ENCODE results near the gene LOX.

The LOX gene

DNA sequence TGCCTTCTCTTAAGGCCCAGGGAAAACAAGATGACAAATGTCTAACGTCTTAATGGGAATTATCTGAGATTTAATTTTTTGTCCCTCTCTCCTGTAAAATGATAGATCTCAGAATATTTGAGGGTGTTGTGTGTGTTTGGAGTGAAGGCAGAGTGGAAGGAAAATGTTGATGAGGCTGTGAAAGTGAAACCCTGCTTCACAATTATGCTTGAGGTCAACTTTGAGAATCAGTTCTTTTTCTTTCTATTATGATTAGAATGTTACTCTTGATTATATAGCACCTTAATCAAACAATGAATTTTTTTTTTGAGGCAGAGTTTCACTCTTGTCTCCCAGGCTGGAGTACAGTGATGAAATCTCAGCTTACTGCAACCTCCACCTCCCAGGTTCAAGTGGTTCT lies 5.5 kb upstream of the LOX start:
- H3K79me2 ChIP-seq: no peaks in the 10 kb centered on the region
- no peaks in the 10 kb centered on the region for H3K9me3 ChIP-seq (ENCODE audit: control insufficient read depth, low read length)
- no peak overlapping the region for H3K9ac ChIP-seq
- no peak overlapping the region for H3K4me3 ChIP-seq (ENCODE audit: low read depth, low read length)
- H3K27ac ChIP-seq: no peak overlapping the region
- H3K4me1 ChIP-seq: no peaks in the 10 kb centered on the region
- H3K27me3 ChIP-seq (ENCODE audit: control insufficient read depth, insufficient read depth, low read length): no peaks in the 10 kb centered on the region
- TF ChIP-seq, protein P1, sequence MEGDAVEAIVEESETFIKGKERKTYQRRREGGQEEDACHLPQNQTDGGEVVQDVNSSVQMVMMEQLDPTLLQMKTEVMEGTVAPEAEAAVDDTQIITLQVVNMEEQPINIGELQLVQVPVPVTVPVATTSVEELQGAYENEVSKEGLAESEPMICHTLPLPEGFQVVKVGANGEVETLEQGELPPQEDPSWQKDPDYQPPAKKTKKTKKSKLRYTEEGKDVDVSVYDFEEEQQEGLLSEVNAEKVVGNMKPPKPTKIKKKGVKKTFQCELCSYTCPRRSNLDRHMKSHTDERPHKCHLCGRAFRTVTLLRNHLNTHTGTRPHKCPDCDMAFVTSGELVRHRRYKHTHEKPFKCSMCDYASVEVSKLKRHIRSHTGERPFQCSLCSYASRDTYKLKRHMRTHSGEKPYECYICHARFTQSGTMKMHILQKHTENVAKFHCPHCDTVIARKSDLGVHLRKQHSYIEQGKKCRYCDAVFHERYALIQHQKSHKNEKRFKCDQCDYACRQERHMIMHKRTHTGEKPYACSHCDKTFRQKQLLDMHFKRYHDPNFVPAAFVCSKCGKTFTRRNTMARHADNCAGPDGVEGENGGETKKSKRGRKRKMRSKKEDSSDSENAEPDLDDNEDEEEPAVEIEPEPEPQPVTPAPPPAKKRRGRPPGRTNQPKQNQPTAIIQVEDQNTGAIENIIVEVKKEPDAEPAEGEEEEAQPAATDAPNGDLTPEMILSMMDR (IDR thresholded peaks at IDR 0.05): no peak
- H2AFZ ChIP-seq: no peak overlapping the region
- no peaks in the 10 kb centered on the region for H3K36me3 ChIP-seq (ENCODE audit: control insufficient read depth, insufficient read depth, low read length)
- H3K4me2 ChIP-seq (ENCODE audit: low read length): no peak overlapping the region

DNA sequence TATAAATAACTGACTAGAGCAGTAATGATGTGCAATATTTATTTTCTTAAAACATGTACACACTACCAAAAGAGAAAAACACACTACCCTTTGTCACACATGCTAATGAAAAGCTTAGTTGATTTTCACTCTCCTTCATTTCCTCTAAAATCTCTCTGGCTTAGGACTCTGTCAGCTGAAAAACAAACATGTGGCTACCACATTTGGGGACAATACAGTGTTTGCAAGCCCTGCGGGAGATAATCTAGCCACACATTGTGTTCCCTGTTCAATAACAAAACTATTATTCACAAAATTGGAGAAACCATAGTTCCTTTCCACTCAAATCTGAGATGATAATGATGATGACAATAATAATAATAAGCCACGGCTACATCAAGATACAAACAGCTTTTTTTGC lies 3.5 kb upstream of the LOX start:
- Histone ChIP-seq H3K9ac (no peak overlapping the region), H3K36me3 (ENCODE audit: control insufficient read depth, insufficient read depth, low read length) (no peaks in the 10 kb centered on the region), H3K4me3 (ENCODE audit: low read depth, low read length) (no peak overlapping the region), H3K27me3 (ENCODE audit: control insufficient read depth, insufficient read depth, low read length) (no peaks in the 10 kb centered on the region), H2AFZ (no peak overlapping the region), H3K79me2 (no peaks in the 10 kb centered on the region), H3K27ac (no peak overlapping the region), H3K9me3 (ENCODE audit: control insufficient read depth, low read length) (no peaks in the 10 kb centered on the region), H3K4me1 (no peaks in the 10 kb centered on the region), H3K4me2 (ENCODE audit: low read length) (no peak overlapping the region)
- TF ChIP-seq, protein P1 (IDR thresholded peaks at IDR 0.05): no peak

DNA sequence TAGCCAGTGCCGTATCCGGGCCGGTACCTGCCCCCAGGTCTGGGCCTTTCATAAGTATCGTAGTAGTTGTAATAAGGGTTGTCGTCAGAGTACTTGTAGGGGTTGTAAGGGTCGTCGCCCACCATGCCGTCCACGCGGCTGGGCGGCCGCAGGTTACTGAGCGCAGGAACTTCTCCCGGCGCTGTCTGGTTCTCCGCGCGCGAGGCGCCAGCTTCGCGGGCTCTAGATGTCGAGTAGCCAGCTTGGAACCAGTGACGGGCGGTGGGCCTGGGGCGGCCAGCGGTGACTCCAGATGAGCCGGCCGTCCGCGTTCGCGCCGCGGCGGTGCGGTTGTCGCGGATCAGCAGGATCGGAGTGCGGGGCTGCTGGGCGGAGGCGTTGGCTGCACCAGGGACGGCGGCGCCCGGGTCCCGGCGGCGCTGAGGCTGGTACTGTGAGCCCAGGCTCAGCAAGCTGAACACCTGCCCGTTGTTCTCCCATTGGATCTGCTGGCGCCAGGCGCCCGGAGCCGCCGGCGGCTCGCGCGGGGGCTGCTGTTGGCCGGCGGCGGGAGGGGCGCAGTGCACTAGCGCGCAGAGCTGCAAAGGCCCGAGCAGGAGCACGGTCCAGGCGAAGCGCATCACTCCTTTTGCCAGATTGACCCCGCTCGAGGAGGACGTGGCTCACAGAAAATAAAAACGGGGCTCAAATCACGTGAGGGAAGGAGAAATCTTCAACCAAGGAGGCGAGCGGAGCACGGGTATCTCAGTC lies 518 bp downstream of the LOX start:
- no peaks in the 10 kb centered on the region for H3K36me3 ChIP-seq (ENCODE audit: control insufficient read depth, insufficient read depth, low read length)
- no peak overlapping the region for H3K27ac ChIP-seq
- H3K4me3 ChIP-seq (ENCODE audit: low read depth, low read length): peak overlapping the region; percentile 52
- no peaks in the 10 kb centered on the region for H3K79me2 ChIP-seq
- no peaks in the 10 kb centered on the region for H3K4me1 ChIP-seq
- TF ChIP-seq, protein P1 (IDR thresholded peaks at IDR 0.05): no peak
- no peak overlapping the region for H3K9ac ChIP-seq
- H3K9me3 ChIP-seq (ENCODE audit: control insufficient read depth, low read length): no peaks in the 10 kb centered on the region
- H3K27me3 ChIP-seq (ENCODE audit: control insufficient read depth, insufficient read depth, low read length): no peaks in the 10 kb centered on the region
- H2AFZ ChIP-seq: peak overlapping the region; percentile 86
- peak overlapping the region; percentile 89 for H3K4me2 ChIP-seq (ENCODE audit: low read length)

DNA sequence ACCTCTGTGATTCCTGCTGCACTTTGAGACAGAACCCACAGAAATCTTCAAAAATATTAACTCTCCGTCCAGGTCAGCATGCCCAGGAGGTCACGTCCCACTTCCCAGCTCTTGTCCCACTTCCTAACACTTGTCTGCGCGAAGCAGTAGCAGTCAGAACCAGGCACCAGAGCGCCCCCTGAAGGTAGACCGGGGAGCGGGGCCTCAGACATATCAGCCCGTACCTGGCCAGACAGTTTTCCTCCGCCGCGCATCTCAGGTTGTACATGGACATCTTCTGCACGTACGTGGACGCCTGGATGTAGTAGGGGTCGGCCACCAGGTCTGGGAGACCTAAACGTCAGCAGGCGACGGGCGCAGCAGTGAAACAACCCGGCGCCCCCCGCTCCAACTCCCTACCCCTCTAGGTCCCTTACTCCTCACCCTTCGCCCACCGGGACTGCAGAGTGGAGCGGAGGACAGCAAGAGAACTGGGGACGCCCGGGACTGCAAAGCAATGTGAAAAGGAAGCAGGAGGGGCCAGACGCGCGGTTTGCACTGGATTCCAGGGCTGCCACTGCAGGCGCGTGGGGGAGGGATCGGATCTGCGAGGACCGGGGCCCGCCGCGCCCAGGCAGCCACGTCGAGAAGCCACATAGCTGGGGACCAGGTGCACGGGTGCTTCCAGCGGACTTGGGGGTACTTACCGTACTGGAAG lies 1.2 kb downstream of the LOX start:
- Histone ChIP-seq H3K79me2 (no peaks in the 10 kb centered on the region), H3K4me1 (no peaks in the 10 kb centered on the region), H3K27ac (no peak overlapping the region), H3K27me3 (ENCODE audit: control insufficient read depth, insufficient read depth, low read length) (no peaks in the 10 kb centered on the region), H2AFZ (peak overlapping the region; percentile 86), H3K36me3 (ENCODE audit: control insufficient read depth, insufficient read depth, low read length) (no peaks in the 10 kb centered on the region), H3K4me3 (ENCODE audit: low read depth, low read length) (peak overlapping the region; percentile 52), H3K4me2 (ENCODE audit: low read length) (peak overlapping the region; percentile 89), H3K9me3 (ENCODE audit: control insufficient read depth, low read length) (no peaks in the 10 kb centered on the region), H3K9ac (no peak overlapping the region)
- TF ChIP-seq, protein P1 (IDR thresholded peaks at IDR 0.05): peak; percentile 53

Measured in parathyroid adenoma (tissue), 2 donors.